DOHH2 (cell line): ENCODE measurements around the gene SUGCT.

Experiments used
- H3F3A ChIP-seq: fragments of 200-600 bp; sonication (generic), shearing (Covaris generic); 2 replicates; pipeline ENCODE4 v1.6.0; 2016; ENCODE audit warnings: antibody characterized with exemption, mild to moderate bottlenecking; ENCODE audit not compliant: control insufficient read depth, insufficient read depth
- H3K27ac ChIP-seq: fragments of 200-600 bp; sonication (generic); 2 replicates; pipeline ENCODE4 v1.5.1; 2014; ENCODE audit warnings: low read depth, mild to moderate bottlenecking, low read length, moderate library complexity
- H3K27me3 ChIP-seq: fragments of 200-600 bp; sonication (generic); 2 replicates; pipeline ENCODE4 v1.6.1; 2014; ENCODE audit warnings: mild to moderate bottlenecking, low read length, mixed read lengths; ENCODE audit not compliant: control insufficient read depth
- H3K36me3 ChIP-seq: fragments of 200-600 bp; sonication (generic); 2 replicates; pipeline ENCODE4 v1.6.1; 2014; ENCODE audit warnings: mild to moderate bottlenecking, low read length, moderate library complexity, mixed read lengths; ENCODE audit not compliant: control insufficient read depth
- H3K4me1 ChIP-seq: fragments of 200-600 bp; sonication (generic); 2 replicates; pipeline ENCODE4 v1.6.1; 2014; ENCODE audit warnings: mild to moderate bottlenecking, low read length, mixed read lengths; ENCODE audit not compliant: control insufficient read depth
- H3K4me2 ChIP-seq: fragments of 200-600 bp; sonication (generic); 2 replicates; pipeline ENCODE4 v1.6.0; 2014; ENCODE audit warnings: mild to moderate bottlenecking, low read length, moderate library complexity
- H3K4me3 ChIP-seq: fragments of 200-600 bp; sonication (generic); 2 replicates; pipeline ENCODE4 v1.5.1; 2014; ENCODE audit warnings: mild to moderate bottlenecking, low read length, mixed read lengths
- H3K79me2 ChIP-seq: fragments of 200-600 bp; sonication (generic); 2 replicates; pipeline ENCODE4 v1.6.1; 2014; ENCODE audit warnings: mild to moderate bottlenecking, low read length, mixed read lengths; ENCODE audit not compliant: control insufficient read depth
- H3K9me2 ChIP-seq: fragments of 200-600 bp; sonication (generic); replicated peaks from 2 replicates; pipeline ENCODE4 v1.6.1; 2014; ENCODE audit warnings: mild to moderate bottlenecking, low read length, mixed read lengths; ENCODE audit not compliant: control insufficient read depth
- H3K9me3 ChIP-seq: fragments of 200-600 bp; sonication (generic); 2 replicates; pipeline ENCODE4 v1.6.1; 2014; ENCODE audit warnings: antibody characterized with exemption, low read length, mixed read lengths; ENCODE audit not compliant: control insufficient read depth, insufficient read depth
- H4K20me1 ChIP-seq: fragments of 200-600 bp; sonication (generic); 2 replicates; pipeline ENCODE4 v1.6.0; 2014; ENCODE audit warnings: low read depth, mild to moderate bottlenecking, antibody characterized with exemption, low read length, moderate library complexity; ENCODE audit not compliant: control insufficient read depth, insufficient read depth
- CTCF ChIP-seq: fragments of 200-600 bp; sonication (generic); IDR thresholded peaks from one replicate; pipeline ENCODE4 v1.5.1; 2014; ENCODE audit warnings: antibody characterized with exemption, mild to moderate bottlenecking, low read depth, low read length; ENCODE audit not compliant: poor library complexity, severe bottlenecking
- EZH2phosphoT487 ChIP-seq: fragments of 200-600 bp; sonication (generic); IDR thresholded peaks from 2 replicates; pipeline ENCODE4 v1.6.1; 2017; ENCODE audit warnings: borderline replicate concordance, mild to moderate bottlenecking, antibody characterized with exemption, low read length, moderate library complexity, mixed read lengths

SUGCT gene

GRCh38 chr7:40305229-40305628 is 170.4 kb downstream of the SUGCT start:
- TF ChIP-seq EZH2phosphoT487 = no peak
- TF ChIP-seq CTCF = no peak
- H3K9me2 ChIP-seq = no peaks in the 10 kb centered on the region
- no peak overlapping the region for H3K4me3 ChIP-seq
- no peaks in the 10 kb centered on the region for H3K4me1 ChIP-seq
- H3F3A ChIP-seq = no peaks in the 10 kb centered on the region
- H3K27me3 ChIP-seq = peaks cover 3% of the 10 kb centered on the region; the same call in 1 of the 2 replicates
- no peak overlapping the region for H3K27ac ChIP-seq
- no peaks in the 10 kb centered on the region for H4K20me1 ChIP-seq
- H3K9me3 ChIP-seq = no peaks in the 10 kb centered on the region
- H3K36me3 ChIP-seq = no peaks in the 10 kb centered on the region
- H3K4me2 ChIP-seq = no peak overlapping the region
- H3K79me2 ChIP-seq = no peaks in the 10 kb centered on the region

GRCh38 chr7:40306025-40306424 is 171.2 kb downstream of the SUGCT start:
- Histone ChIP-seq H3K27me3 (peaks cover 6% of the 10 kb centered on the region; the same call in 1 of the 2 replicates), H3K4me2 (no peak overlapping the region), H3K4me3 (no peak overlapping the region), H3F3A (no peaks in the 10 kb centered on the region), H4K20me1 (no peaks in the 10 kb centered on the region), H3K27ac (no peak overlapping the region), H3K9me2 (no peaks in the 10 kb centered on the region), H3K4me1 (no peaks in the 10 kb centered on the region), H3K36me3 (no peaks in the 10 kb centered on the region), H3K79me2 (no peaks in the 10 kb centered on the region), H3K9me3 (no peaks in the 10 kb centered on the region)
- TF ChIP-seq CTCF = no peak
- no peak for TF ChIP-seq EZH2phosphoT487

- H3F3A ChIP-seq = no peaks in the 10 kb centered on the region
- H3K4me1 ChIP-seq = no peaks in the 10 kb centered on the region
- H3K4me2 ChIP-seq = no peak overlapping the region
- no peaks in the 10 kb centered on the region for H3K36me3 ChIP-seq
- no peak overlapping the region for H3K27ac ChIP-seq
- H3K79me2 ChIP-seq = no peaks in the 10 kb centered on the region
- H4K20me1 ChIP-seq = no peaks in the 10 kb centered on the region
- no peak overlapping the region for H3K4me3 ChIP-seq
- H3K9me2 ChIP-seq = no peaks in the 10 kb centered on the region
- no peaks in the 10 kb centered on the region for H3K9me3 ChIP-seq
- TF ChIP-seq CTCF (no peak), EZH2phosphoT487 (no peak)
- peaks cover 9% of the 10 kb centered on the region; the same call in 1 of the 2 replicates for H3K27me3 ChIP-seq
Observed at GRCh38 chr7:40306596-40306995, 171.8 kb downstream of the SUGCT start.

- Histone ChIP-seq H3K4me2 (no peak overlapping the region), H4K20me1 (no peaks in the 10 kb centered on the region), H3K36me3 (no peaks in the 10 kb centered on the region), H3K9me2 (no peaks in the 10 kb centered on the region), H3F3A (no peaks in the 10 kb centered on the region), H3K79me2 (no peaks in the 10 kb centered on the region), H3K27ac (no peak overlapping the region), H3K4me3 (no peak overlapping the region), H3K27me3 (peaks cover 9% of the 10 kb centered on the region; the same call in 1 of the 2 replicates), H3K9me3 (no peaks in the 10 kb centered on the region), H3K4me1 (no peaks in the 10 kb centered on the region)
- TF ChIP-seq EZH2phosphoT487 (no peak), CTCF (no peak)
Observed at GRCh38 chr7:40310258-40310657, 175.5 kb downstream of the SUGCT start.
